Right lung (tissue), 5 donors: ENCODE results near the gene ETV4. TPM values are rescaled to one million over a fixed set of nuclear protein-coding genes. Genes with fewer than 3 reads are reported as not detected.

Experiments used
- DNase-seq, 2 donors: peaks; one replicate each; pipeline ENCODE4 v3.0.0-alpha.2; 2013
- polyA plus RNA-seq, 5 donors: library from polyadenylated mRNA; unstranded; fragments of 120-200 nt; gene quantifications; one replicate each; pipeline versions ENCODE4 v1.2.1 to v1.2.3, GENCODE V29; 2013; ENCODE audit warnings: inconsistent platforms in 1 of 5, low replicate concordance in 1 of 5; ENCODE audit not compliant: insufficient read length in 5 of 5, insufficient read depth in 1 of 5

ETV4 gene
- polyA plus RNA-seq, 5 donors: 8.8 to 22.0 (median 16.7) TPM

- DNase-seq: no peak
Measured at GRCh38 chr17:43547189-43547550, 1.0 kb upstream of the ETV4 start.

- DNase-seq: peak in 1 of 2 donors; percentile 40
Measured at GRCh38 chr17:43545383-43545632, 832 bp downstream of the ETV4 start.

GRCh38 chr17:43543771-43544575 lies 2.2 kb downstream of the ETV4 start:
- no peak for DNase-seq

GRCh38 chr17:43543300-43543699 lies 2.8 kb downstream of the ETV4 start:
- no peak for DNase-seq

- DNase-seq: no peak
Measured at GRCh38 chr17:43542859-43543258, 3.3 kb downstream of the ETV4 start.

GRCh38 chr17:43540821-43541674 lies 5.1 kb downstream of the ETV4 start:
- DNase-seq: no peak

- DNase-seq: no peak
Measured at GRCh38 chr17:43536236-43536992, 9.7 kb downstream of the ETV4 start.

GRCh38 chr17:43534909-43535308 lies 11.2 kb downstream of the ETV4 start:
- no peak for DNase-seq

- no peak for DNase-seq
Measured at GRCh38 chr17:43533699-43534098, 12.4 kb downstream of the ETV4 start.

- no peak for DNase-seq
Measured at GRCh38 chr17:43532581-43532980, 13.6 kb downstream of the ETV4 start.

- no peak for DNase-seq
Measured at GRCh38 chr17:43531955-43532354, 14.2 kb downstream of the ETV4 start.

- no peak for DNase-seq
Measured at GRCh38 chr17:43531082-43531378, 15.1 kb downstream of the ETV4 start.

GRCh38 chr17:43530288-43531081 lies 15.7 kb downstream of the ETV4 start:
- peak; percentile 94 for DNase-seq

GRCh38 chr17:43529947-43530287 lies 16.2 kb downstream of the ETV4 start:
- no peak for DNase-seq

- DNase-seq: no peak
Measured at GRCh38 chr17:43528988-43529814, 16.9 kb downstream of the ETV4 start.

GRCh38 chr17:43528319-43528987 lies 17.7 kb downstream of the ETV4 start:
- no peak for DNase-seq

GRCh38 chr17:43526886-43527648 lies 19.1 kb downstream of the ETV4 start:
- no peak for DNase-seq

GRCh38 chr17:43524945-43525575 lies 21.1 kb downstream of the ETV4 start:
- no peak for DNase-seq

- no peak for DNase-seq
Measured at GRCh38 chr17:43521389-43521788, 24.8 kb downstream of the ETV4 start.
